ELF-1 (cell line): ENCODE measurements around the gene EXOC3L2.
"Not testable (repeated sequence)": the region's sequence is repeated elsewhere in the genome, so short reads cannot be mapped to it uniquely, and the experiment has no call there.

Experiments used
- DNase-seq: peaks from one replicate; pipeline ENCODE4 v3.0.0-alpha.2; 2016; ENCODE audit warnings: low read depth, low spot score

EXOC3L2 gene

GRCh38 chr19:45256836-45257235, 11.6 kb upstream of the EXOC3L2 start:
- DNase-seq: no peak

- no peak for DNase-seq
Observed at GRCh38 chr19:45255611-45256157, 10.5 kb upstream of the EXOC3L2 start.

DNA sequence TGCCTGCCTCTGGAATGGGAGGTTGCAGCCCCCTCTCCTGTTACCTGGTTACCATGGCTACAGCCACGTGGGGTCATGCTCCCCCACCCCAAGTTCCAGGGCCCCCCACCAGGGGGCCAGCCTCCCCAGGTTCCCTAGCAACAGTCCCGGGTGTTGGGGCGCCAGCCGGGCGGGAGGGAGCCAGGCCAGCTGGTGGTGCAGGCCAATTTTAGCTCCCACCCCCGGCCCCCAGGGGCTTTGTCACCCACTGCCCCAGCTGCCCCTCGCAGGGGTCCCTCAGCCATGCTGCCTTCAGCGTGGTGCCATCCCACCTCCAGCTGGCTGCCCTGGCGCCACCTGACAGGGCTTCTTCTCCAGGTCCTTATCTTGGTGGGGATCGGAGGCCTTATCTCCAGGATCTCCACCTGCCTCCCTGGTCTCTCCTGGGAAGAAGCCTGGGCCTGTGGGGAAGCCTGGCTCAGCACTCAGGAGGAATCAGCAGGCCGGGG, 8.9 kb upstream of the EXOC3L2 start:
- no peak for DNase-seq

GRCh38 chr19:45253396-45254027, 8.3 kb upstream of the EXOC3L2 start:
- DNase-seq: no peak

- no peak for DNase-seq
Observed at GRCh38 chr19:45251452-45252354, 6.5 kb upstream of the EXOC3L2 start.

DNA sequence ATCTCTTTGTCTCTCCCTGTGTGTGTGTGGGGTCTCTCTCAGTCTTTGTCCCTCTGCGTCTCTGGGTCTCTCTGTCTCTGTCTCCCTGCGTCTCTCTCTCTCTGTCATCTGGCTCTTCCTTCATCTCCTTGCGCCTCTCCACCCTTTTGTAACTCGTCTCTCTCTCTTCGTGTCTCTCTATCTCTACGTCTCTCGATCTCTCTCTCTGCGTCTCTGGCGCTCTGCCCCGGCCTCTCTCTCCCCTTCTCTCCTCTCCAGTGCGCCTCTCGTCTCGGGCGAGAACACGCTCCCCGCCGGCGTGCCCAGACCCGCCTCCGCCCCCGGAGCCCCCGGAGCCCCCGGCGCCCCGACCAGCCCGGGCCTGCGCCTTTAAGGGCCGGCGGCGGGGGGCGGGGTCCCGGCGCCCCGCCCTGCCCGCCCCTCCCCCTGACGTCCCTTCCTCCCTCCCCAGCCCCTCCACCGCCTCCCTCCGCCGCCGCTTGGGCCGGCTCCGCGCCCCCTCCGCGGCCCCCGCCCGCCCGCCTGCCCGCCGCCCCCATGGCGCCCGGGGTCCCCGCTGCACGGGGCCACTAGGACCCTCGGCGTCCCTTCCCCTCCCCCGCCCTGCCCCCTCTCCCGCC, 5.7 kb upstream of the EXOC3L2 start, which contains the start of gene MARK4:
Gene MARK4, plus strand, starts transcription at position 440 of the 620 bp plus-strand sequence. CDS start 318 bp downstream, outside the sequence.
- no peak for DNase-seq

DNA sequence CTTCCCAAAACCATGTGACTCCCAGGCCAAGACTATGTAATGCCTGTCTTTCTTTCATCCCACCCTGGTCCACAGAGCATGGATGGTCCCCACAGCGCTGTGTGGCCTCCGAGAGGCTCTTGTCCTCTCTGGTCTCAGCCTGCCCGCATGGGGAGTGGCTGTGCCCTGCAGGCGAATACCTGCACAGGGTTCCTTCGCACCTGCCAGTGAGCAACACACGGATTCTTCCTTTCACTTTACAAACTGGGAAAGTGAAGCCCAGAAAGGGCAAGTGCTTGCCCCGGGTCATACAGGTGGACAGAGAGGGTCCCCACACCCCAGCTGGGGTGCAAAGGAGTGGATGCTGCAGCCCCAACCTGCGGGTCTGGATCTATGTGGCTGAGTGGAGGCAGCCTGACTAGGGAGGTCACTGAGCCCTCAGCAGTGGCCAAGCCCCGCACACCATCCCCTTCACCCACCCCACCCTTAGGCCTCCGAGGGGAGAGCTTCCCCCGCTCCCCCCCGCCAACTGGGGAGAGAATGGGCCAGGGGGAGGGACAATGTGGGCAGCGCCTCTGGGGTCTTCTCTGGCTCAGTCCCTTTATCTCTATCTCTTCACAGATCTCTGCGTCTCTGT, 5.1 kb upstream of the EXOC3L2 start:
- DNase-seq: peak; percentile 50

DNA sequence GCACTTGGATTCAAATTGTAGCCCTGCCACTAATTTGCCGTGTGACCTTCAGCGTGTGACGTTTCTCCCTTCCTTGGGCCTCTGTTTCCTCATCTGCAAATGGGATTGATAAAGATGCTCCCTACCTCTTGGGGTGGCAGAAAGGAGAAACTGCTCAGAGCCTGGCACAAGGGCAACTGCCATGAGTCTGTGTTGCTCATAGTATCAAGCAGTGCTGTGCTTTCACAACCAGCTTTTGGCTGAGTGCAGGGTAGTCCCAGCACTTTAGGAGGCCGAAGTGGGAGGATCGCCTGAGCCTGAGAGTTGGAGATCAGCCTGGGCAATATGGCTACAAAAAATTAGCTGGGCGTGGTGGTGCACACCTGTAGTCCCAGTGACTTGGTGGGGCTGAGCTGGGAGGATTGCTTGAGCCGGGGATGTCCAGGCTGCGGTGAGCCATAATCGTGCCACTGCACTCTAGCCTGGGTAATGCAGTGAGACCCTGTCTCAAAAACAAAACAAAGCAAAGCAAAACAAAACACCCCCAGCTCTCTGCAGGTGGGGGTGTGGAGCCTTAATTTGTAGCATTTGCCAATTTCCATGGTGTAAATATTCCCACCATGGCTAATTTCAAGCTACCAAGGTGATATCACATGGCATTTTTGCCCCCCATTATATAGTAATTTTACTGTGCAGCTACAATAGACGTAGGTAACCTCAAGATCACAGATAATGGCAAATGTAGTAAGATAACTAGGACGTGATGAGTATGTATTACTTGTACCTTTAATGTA, 4.2 kb upstream of the EXOC3L2 start:
- no peak for DNase-seq

- DNase-seq: no peak
Observed at GRCh38 chr19:45247136-45247535, 1.9 kb upstream of the EXOC3L2 start.

DNA sequence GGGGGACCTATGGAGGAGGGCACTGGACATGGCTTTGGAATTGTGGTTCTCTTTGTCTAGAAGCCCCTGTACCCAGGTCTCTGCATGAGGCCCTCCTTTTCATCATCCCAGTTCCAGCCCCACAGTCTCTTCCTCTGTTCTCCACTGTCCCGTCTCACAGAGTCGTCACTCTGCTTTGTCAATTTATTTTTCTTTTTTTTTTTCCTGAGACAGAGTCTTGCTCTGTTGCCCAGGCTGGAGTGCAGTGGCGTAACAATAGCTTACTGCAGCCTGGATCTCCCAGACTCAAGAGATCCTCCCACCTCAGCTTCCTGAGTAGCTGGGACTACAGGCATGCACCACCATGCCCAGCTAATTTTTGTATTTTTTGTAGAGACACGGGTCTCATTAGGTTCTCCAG, 619 bp upstream of the EXOC3L2 start:
- DNase-seq: no peak

GRCh38 chr19:45244133-45244794, 943 bp downstream of the EXOC3L2 start:
- no peak for DNase-seq

GRCh38 chr19:45243144-45243732, 2.0 kb downstream of the EXOC3L2 start:
- DNase-seq: no peak

DNA sequence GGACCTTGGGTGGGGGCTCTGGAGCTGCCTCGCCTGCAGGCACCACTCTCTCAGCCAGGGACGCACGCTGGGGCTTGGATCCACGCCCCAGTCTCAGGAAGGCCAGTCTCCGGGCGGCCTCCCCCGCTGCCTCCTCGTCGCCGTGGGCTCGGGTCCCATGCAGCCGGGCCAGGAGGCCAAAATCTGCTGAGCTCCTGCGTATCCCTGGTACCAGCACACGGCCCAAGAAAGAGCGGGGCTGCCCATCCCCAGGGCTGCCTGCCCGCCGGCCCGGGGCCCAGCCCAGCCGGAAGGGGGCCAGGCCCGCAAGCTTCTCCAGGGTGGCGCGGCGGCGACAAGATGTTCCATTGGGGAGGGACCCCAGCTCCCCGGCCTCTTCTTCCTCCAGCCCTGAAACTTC, 6.7 kb downstream of the EXOC3L2 start:
- DNase-seq: no peak

- DNase-seq: no peak
Observed at GRCh38 chr19:45235485-45235884, 9.7 kb downstream of the EXOC3L2 start.

DNA sequence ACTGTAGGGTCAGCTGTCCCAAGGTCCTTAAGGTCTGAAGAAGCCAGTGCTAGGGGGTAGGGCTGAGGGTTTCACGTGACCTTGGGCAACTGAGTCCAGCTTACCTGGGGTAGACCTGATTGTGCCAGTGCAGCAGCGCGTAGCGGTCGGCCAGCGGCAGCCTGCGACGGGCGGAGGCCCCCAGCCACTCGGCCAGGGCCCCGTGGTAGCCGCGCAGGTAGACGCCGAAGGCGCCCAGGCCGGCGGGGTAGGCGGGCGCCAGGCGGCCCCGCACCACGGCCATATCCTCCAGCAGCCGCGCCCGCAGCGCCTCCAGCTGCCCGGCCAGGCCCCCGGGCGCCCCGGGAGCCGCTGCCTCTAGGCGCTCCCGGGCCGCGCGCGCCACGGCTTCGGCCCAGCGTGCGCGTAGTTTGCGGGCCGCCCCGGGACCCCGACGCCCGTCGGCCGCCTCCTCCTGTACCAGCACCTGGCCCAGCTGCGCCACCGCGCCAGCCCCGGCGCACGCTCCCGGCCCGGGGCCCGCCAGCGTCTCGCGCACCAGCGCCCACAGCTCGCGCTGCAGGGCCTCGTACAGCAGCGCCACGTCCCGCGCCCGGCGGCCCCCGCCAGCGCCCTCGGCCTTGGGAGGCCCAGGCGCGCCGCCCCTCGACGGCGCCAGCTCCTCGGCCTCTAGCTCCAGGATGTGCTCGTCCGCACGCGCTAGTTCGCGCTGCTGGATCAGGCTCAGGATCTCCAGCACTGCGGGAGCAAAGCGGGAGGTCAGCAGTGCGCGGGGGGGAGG, 10.9 kb downstream of the EXOC3L2 start:
- DNase-seq: no peak

DNA sequence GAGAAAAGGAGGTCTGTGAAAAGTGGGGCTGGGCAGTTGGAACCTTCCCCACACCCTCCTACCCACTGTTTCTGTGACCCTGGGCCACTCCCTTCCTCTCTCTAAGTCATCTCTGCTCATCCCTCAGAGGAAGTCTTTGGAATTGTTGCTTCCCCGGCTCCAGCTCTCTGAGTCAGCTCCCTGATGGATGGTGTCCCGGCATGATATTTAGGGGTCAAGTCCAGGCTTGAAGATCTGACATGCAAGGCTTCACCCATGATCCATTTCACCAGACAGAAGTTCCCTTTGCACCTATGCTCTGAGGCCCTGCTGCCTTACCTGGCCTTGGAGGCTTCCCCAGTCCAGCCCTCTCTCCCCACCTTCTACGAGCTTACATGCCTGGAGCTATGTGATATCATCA, 13.3 kb downstream of the EXOC3L2 start:
- DNase-seq: no peak

GRCh38 chr19:45229056-45229455, 16.2 kb downstream of the EXOC3L2 start:
- not testable (repeated sequence) for DNase-seq

DNA sequence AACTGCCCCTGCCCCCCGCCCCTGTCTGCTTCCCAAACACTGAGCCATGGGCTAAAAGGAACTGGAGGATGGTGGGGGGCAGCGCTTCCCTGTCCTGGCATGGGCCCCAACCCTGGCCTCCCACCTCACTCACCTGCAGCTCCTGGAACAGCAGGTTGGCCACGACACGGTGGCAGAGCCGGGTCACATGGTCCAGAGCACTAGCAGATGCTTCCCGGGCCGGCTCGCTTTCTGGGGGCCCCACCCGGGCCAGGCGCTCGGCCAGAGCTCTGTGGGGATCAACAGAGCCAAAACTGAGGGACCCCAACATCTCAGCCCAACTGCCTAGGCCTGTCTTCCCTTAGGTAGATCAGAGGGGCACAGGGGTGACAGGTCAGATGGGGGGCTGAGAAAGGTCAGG, 20.6 kb downstream of the EXOC3L2 start:
- no peak for DNase-seq

GRCh38 chr19:45223879-45224278, 21.3 kb downstream of the EXOC3L2 start:
- DNase-seq: no peak
